B cell (primary cell): ENCODE data around the gene ITGA6.

Experiments used
- EZH2 ChIP-seq: IDR thresholded peaks from 2 replicates; pipeline ENCODE4 v1.6.1; 2012; ENCODE audit warnings: borderline replicate concordance, low read depth, mild to moderate bottlenecking, moderate library complexity, low read length; ENCODE audit not compliant: insufficient read depth, poor library complexity, severe bottlenecking
- TF ChIP-seq, protein P1 (sequence below): fragments of 200-600 bp; IDR thresholded peaks from one replicate; pipeline ENCODE4 v1.8.0; 2022; ENCODE audit warnings: antibody characterized with exemption, mild to moderate bottlenecking

DNA sequence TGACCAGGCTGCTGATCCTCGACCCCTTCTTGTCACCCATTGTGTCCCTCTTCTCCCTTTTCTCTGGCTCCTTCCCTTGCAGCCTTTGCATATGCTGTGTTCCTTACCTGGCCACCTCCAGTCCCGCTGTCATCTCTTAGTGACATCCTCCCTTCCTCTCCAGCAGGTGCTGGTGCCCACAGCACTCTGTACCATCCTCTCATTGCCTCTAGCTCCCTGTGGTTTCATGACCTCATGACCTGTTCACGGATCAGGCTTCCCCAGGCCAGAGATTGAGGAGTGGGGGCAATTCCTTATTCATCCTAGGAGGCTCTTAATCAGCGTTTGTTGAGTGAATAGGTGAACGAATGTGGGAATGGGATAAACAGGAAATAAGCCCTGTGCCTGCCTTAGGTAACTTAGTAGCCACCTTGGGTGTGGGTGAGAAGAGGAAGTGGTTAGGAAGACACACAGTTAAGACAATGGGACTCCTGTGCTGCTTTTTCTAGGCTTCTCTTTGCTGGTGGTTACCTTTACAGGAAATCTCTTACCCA lies 35.5 kb downstream of the ITGA6 start:
- no peak for TF ChIP-seq EZH2
- TF ChIP-seq, protein P1, sequence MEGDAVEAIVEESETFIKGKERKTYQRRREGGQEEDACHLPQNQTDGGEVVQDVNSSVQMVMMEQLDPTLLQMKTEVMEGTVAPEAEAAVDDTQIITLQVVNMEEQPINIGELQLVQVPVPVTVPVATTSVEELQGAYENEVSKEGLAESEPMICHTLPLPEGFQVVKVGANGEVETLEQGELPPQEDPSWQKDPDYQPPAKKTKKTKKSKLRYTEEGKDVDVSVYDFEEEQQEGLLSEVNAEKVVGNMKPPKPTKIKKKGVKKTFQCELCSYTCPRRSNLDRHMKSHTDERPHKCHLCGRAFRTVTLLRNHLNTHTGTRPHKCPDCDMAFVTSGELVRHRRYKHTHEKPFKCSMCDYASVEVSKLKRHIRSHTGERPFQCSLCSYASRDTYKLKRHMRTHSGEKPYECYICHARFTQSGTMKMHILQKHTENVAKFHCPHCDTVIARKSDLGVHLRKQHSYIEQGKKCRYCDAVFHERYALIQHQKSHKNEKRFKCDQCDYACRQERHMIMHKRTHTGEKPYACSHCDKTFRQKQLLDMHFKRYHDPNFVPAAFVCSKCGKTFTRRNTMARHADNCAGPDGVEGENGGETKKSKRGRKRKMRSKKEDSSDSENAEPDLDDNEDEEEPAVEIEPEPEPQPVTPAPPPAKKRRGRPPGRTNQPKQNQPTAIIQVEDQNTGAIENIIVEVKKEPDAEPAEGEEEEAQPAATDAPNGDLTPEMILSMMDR, result no peak
